SK-N-MC (cell line): Measurements from ENCODE around the gene SPECC1.
"Not testable (repeated sequence)": the region's sequence is repeated elsewhere in the genome, so short reads cannot be mapped to it uniquely, and the experiment has no call there.

ENCODE experiments used
- DNase-seq: peaks from one replicate; pipeline ENCODE4 v3.0.0-alpha.2; 2011; ENCODE audit warnings: low read depth, low spot score
- H3K27ac ChIP-seq: fragments of 200-600 bp; sonication (generic); 2 replicates; pipeline ENCODE4 v1.5.1; 2016; ENCODE audit warnings: mixed run types
- H3K36me3 ChIP-seq: fragments of 200-600 bp; sonication (generic); 2 replicates; pipeline ENCODE4 v1.6.1; 2017; ENCODE audit warnings: antibody characterized with exemption, low read length, mixed read lengths; ENCODE audit not compliant: insufficient read depth
- H3K4me3 ChIP-seq: fragments of 200-600 bp; sonication (generic); 2 replicates; pipeline ENCODE4 v1.5.1; 2016
- H3K9ac ChIP-seq: fragments of 200-600 bp; sonication (generic); 2 replicates; pipeline ENCODE4 v1.8.0; 2017; ENCODE audit warnings: mixed run types, mixed read lengths; ENCODE audit not compliant: insufficient read length
- H3K9me3 ChIP-seq: fragments of 200-600 bp; sonication (generic); 2 replicates; pipeline ENCODE4 v1.6.1; 2017; ENCODE audit warnings: low read depth, mild to moderate bottlenecking, antibody characterized with exemption, low read length, moderate library complexity, mixed read lengths
- EZH2 ChIP-seq: fragments of 200-600 bp; sonication (generic); IDR thresholded peaks from one replicate; pipeline ENCODE4 v1.6.1; 2017; ENCODE audit warnings: antibody characterized with exemption
- FOXP2 ChIP-seq: optimal IDR thresholded peaks from 2 replicates; pipeline ENCODE3; 2011; ENCODE audit warnings: mild to moderate bottlenecking, moderate library complexity; ENCODE audit not compliant: insufficient read depth; ENCODE audit errors: extremely low read length, control extremely low read depth
- POLR2AphosphoS5 ChIP-seq: IDR thresholded peaks from 2 replicates; pipeline ENCODE4 v1.6.1; 2012; ENCODE audit warnings: mild to moderate bottlenecking, low read depth, low read length, borderline replicate concordance

SPECC1 gene

DNA sequence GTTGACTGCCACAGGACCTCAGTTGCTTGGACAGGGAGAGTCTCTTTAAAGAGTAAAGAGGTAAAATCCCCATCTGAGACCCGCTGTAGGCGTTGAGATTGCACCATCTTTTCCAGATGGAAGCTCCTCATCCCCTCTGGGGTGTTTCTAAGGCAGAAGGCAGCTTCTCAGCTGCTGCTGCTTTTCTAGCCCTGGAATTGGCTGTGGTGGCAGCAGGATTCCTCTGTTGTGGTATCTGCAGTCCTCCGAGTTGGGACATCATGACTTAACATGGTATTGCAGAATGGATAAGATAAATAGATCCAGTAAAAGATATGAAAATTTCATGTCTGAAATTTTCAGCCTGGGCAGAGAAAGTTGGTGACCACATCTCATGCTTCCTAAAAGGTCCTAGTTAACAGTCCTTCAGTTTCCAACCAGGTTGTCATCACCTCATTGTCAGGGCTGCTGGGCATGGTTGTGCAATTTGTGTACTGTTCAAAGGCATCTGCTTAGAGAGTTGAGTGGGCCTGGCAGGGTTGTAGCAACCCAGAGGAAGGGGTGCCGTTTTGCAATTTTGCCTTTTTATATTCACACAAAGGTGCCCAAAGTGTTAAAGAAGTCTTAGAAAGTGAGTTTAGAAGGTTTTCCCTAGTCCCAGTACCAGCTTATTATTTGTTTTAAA lies 150.4 kb downstream of the SPECC1 start:
- H3K27ac ChIP-seq = no peak overlapping the region
- H3K36me3 ChIP-seq = no peaks in the 10 kb centered on the region
- H3K9ac ChIP-seq = no peak overlapping the region
- DNase-seq = no peak
- TF ChIP-seq EZH2 (no peak), FOXP2 (no peak), POLR2AphosphoS5 (no peak)
- H3K4me3 ChIP-seq = no peak overlapping the region
- H3K9me3 ChIP-seq = no peaks in the 10 kb centered on the region

DNA sequence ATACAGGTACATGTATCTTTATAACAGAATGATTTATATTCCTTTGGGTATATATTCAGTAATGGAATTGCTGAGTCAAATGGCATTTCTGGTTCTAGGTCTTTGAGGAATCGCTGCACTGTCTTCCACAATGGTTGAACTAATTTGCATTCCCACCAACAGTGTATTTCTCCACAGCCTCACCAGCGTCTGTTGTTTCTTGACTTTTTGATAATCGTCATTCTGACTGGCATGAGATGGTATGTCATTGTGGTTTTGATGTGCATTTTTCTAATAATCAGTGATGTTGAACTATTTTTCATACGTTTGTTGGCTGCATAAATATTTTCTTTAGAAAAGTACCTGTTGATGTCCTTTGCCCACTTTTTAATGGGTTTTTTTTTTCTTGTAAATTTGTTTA lies 156.4 kb downstream of the SPECC1 start:
- not testable (repeated sequence) for H3K27ac ChIP-seq, H3K9me3 ChIP-seq, H3K4me3 ChIP-seq, H3K9ac ChIP-seq, DNase-seq, H3K36me3 ChIP-seq

DNA sequence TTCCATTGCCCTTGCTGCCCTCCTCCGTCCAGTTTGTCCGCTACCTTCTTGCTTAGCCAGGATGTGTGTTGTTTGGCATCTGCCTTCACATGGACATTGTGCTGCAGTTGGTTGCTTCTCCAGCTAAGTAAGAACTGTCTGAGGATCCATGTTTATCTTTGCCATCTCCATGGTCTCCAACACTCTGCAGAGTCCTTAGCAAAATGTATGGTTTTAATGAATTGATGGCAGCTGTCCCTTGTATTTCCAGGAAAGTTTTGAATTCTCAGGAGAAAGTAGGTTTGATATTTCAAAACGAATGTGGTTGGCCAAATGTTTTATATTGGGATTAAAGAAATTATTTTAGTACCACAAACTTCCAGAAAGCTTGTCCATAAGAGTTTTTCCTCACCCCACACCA lies 160.9 kb downstream of the SPECC1 start:
- TF ChIP-seq POLR2AphosphoS5 (no peak), EZH2 (no peak), FOXP2 (no peak)
- H3K36me3 ChIP-seq = no peaks in the 10 kb centered on the region

DNA sequence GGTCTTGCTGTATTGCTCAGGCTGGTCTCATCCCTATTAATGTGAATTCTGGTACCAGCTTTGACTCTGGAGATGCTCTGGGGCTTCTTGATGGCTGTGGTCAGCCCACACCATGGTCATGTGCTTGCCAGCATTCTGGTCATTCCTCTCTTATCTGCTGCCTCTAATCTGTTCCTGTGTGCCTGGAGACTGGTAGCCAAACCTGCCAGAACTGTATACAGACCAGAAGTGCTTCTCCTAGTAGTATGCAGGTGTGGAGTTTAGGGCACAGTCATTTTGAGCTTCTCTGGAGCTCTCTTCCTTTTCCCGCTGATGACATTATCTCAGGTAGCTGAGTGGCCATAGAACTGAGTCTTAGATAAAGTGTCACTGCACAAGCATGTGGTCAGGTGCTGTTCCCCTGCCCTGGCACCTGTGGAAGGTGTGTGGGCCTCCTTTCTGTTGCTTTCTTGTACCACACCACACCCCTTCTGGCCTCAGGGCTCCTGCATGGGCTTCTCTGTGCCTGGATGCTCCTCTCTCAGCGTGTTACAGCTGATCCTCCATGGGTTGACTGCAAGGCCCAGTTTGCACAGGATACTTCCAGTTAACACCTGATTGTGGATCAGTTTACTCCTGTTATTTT lies 162.7 kb downstream of the SPECC1 start:
- no peak overlapping the region for H3K9ac ChIP-seq
- no peak for DNase-seq
- H3K4me3 ChIP-seq = no peak overlapping the region
- H3K36me3 ChIP-seq = no peaks in the 10 kb centered on the region
- H3K27ac ChIP-seq = no peak overlapping the region
- TF ChIP-seq EZH2 (no peak), FOXP2 (no peak), POLR2AphosphoS5 (no peak)
- H3K9me3 ChIP-seq = no peaks in the 10 kb centered on the region

More for the DNA sequence above, 160.9 kb downstream of the SPECC1 start:
- Histone ChIP-seq H3K27ac (no peak overlapping the region), H3K4me3 (no peak overlapping the region), H3K9me3 (no peaks in the 10 kb centered on the region), H3K9ac (no peak overlapping the region)
- no peak for DNase-seq

DNA sequence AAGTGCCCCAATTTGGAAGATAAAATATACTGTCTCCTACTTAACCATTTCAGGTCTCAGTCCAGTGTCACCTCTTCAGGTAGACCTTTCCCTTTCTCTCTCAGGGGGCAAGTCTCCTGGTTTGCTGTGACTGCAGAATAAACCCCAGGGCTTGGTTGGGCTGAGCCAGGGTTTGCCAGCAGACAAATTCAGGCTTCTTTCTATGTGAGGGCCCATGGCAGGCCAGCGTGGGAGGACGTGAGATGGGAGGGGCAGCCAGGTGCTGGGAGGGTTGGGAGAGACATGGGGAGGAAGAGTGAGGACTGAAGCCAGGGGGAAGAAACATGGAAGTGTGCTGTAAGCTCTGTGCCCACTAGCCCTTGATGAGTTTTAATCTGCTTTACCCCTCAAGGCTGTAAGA lies 163.2 kb downstream of the SPECC1 start:
- no peak for TF ChIP-seq POLR2AphosphoS5
- no peak for TF ChIP-seq FOXP2
- no peak for TF ChIP-seq EZH2
- H3K9ac ChIP-seq = no peak overlapping the region
- H3K9me3 ChIP-seq = no peaks in the 10 kb centered on the region
- H3K4me3 ChIP-seq = no peak overlapping the region
- H3K36me3 ChIP-seq = no peaks in the 10 kb centered on the region
- no peak overlapping the region for H3K27ac ChIP-seq
- DNase-seq = no peak

DNA sequence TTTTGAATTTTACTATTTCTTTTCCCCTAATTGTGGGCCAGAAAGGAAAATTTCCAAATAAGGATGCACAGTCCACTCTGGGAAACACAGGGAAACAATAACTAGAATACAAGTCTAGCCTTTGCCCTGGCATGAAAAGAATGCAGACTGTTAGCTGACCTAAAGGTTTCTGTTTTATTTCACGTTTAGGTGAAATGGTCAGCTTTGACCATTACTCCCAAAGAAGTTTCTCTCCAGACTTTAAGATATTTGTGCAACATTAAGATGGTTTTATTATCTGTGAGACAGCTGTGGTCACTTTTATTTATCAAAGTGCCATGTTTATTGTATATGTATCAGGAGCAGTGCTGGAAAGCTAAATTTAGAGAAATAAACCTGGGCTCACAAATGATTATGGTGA lies 163.9 kb downstream of the SPECC1 start:
- TF ChIP-seq EZH2 = no peak
- TF ChIP-seq FOXP2 = no peak
- TF ChIP-seq POLR2AphosphoS5 = no peak
- no peak for DNase-seq
- Histone ChIP-seq H3K9ac (no peak overlapping the region), H3K36me3 (no peaks in the 10 kb centered on the region), H3K9me3 (no peaks in the 10 kb centered on the region), H3K4me3 (no peak overlapping the region), H3K27ac (no peak overlapping the region)

DNA sequence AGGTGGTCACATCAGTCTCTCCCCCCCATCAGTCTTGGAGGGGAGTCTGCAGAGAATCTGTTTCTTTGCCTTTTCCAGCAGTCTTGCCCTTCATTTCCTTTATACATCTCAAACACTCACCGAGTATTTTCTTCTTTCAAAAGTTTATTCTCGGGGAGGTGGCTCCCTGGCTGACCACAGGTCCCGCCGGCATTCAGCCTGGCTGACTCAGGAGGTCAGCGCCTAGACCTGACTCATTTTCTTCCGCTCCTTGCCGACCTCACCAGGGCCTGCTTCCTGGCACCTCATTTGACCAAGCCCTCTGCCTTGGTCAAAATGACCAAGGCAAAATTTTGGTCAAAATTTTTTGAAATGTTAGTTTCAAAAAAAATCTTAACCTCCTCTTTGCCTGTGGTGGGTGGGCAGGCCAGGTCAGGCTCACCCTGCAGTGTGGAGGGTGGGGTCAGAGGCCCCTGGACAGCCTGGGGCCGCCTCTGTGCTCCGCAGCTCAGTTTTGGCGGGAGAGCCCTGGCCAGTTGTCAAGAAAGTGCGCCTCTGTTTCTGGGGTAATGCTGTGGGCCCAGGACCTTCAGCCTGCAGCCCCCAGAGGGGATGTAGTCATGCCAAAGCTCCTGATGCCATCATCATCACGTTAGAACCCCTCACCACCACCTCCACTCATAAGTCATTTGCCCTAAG lies 165.6 kb downstream of the SPECC1 start:
- no peak overlapping the region for H3K4me3 ChIP-seq
- H3K27ac ChIP-seq = no peak overlapping the region
- DNase-seq = no peak
- H3K9ac ChIP-seq = no peak overlapping the region
- TF ChIP-seq POLR2AphosphoS5 (no peak), FOXP2 (no peak), EZH2 (no peak)
- H3K9me3 ChIP-seq = no peaks in the 10 kb centered on the region
- H3K36me3 ChIP-seq = no peaks in the 10 kb centered on the region

DNA sequence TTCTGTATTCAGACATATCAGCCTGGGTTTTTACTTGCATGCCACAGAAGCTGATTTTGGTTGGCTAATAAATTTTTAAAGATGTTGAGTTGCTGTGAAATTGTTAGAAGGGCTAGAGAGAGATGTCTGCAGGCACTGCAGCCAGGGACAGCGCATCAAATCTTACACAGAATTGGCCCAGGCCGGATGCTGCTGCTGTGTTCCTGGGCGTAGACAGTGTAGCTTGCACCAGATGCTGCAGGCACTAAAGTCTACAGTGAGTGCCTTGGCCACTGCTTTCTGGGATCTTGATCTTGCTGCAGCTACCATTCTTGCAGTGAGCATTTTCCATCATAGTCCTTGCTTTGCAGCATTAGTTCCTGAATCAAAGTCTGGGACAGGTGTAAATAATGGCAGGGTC lies 169.9 kb downstream of the SPECC1 start:
- Histone ChIP-seq H3K9me3 (no peaks in the 10 kb centered on the region), H3K9ac (no peak overlapping the region), H3K4me3 (no peak overlapping the region), H3K36me3 (no peaks in the 10 kb centered on the region), H3K27ac (no peak overlapping the region)
- no peak for DNase-seq
- TF ChIP-seq EZH2 (no peak), POLR2AphosphoS5 (no peak), FOXP2 (no peak)

DNA sequence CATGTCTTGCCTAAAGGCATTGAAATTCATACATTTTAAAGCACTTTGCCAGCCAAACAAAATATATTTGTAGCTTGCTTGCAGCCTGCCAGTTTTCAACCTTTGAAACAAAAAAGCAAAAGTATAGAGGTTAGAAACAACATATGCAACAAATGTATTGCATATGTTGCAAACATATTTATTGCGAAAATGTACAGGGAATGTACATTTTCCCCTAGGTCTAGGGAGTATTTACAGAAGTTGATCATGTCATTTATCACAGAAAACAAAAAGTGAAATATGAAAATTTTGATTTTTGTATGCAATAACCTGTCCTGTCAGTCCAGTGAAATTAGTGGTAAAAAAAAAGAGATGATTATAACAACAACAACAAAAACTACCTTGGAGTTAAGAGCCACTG lies 171.5 kb downstream of the SPECC1 start:
- TF ChIP-seq FOXP2 (no peak), EZH2 (no peak), POLR2AphosphoS5 (no peak)
- no peak overlapping the region for H3K9ac ChIP-seq

More for the DNA sequence above, 171.5 kb downstream of the SPECC1 start:
- Histone ChIP-seq H3K9me3 (no peaks in the 10 kb centered on the region), H3K27ac (no peak overlapping the region), H3K4me3 (no peak overlapping the region), H3K36me3 (no peaks in the 10 kb centered on the region)
- DNase-seq = no peak
